GM19463 (cell line): Measurements from ENCODE around the gene RELA.
"Not testable (repeated sequence)": the region's sequence is repeated elsewhere in the genome, so short reads cannot be mapped to it uniquely, and the experiment has no call there.

Experiments
- ATAC-seq: cut with Tn5 transposase; IDR thresholded peaks from one replicate; pipeline ENCODE4 v1.9.1; 2021; ENCODE audit warnings: mild to moderate bottlenecking, moderate library complexity; ENCODE audit not compliant: unreplicated experiment

The RELA gene

DNA sequence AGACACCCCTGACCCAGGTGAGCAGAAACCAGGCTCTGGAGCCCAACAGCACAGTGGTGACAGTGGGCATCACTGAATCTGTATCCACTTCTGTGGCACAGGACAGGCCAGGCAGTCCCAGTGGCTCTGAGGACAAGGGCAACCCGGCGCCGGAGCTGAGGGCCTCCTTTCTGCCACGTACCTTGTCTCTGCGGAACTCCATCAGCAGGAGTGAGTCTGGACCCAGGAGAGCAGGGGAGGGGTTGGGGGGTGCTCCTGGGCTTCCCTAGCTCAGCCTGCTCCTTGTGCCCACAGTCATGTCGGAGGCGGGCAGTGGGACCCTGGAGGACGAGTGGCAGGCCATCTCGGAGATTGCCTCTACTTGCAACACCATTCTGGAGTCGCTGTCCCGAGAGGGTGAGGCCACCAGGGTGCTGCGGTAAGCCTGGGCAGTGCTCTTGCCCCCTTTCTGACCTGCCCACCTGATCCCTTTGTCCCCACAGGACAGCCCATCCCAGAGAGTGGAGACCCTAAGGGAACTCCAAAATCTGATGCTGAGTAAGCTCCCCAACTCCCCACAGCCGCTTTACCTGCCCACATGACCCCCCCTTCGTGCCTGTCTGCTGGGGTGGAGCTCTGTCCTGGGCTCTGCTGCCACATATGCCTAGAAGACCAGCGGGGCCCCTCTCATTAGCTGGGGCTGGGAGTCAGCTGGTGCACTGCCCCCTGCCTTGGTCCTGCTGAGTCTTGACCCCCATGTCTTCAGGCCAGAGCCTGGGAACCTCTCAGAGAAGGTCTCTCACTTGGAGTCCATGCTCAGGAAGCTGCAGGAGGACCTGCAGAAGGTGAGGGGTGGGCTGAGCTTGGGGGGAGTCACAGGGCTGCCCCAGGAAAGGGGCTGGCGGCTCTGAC, 12.8 kb downstream of the RELA start:
- no peak for ATAC-seq

DNA sequence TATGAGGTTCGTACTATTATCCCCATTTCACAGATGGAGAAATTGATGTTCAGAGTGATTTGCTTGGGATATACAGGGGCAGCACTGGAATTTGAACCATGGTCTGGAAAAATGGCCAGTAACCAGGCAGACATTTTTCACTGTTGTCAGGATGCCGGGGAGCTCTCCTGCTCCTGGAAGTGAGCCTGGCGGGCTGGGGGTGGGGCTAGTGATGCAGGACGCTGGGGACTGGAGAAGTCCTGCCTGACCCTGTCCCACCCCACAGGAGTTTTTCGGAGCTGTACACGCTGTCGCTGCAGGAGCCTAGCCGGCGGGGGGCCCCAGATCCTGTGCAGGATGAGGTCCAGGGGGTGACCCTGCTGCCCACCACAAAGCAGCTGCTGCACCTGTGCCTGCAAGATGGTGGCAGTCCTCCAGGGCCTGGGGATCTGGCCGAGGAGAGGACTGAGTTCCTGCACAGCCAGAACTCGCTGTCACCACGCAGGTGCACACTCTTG, 13.7 kb downstream of the RELA start:
- no peak for ATAC-seq

DNA sequence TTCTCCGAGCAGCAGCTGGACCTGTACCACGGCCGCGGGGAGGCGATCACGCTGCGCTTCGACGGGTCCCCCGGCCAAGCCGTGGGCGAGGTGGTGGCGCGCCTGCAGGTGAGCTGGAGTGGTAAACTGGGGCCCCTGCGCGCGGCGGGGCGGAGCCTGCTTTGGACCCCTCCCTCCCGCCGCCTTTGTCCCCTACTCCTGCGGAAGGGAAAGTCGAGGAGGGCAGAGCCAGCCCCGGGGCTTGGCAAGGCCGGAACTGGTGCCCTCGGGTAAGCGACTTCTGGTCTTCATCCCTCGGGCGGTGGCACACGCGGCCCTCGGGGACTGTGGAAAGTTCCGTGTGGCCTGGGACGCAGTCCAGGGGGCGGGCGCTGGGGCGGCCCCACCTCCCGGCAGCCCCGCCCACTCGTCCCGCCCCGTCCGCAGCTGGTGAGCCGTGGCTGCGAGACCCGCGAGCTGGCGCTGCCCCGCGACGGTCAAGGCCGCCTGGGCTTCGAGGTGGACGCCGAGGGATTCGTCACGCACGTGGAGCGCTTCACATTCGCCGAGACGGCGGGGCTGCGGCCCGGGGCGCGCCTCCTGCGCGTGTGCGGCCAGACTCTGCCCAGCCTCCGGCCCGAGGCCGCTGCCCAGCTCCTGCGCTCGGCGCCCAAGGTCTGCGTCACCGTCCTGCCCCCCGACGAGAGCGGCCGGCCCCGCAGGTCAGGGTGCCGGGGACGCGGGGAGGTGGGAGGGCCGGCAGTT, 15.6 kb downstream of the RELA start:
- ATAC-seq, result no peak

DNA sequence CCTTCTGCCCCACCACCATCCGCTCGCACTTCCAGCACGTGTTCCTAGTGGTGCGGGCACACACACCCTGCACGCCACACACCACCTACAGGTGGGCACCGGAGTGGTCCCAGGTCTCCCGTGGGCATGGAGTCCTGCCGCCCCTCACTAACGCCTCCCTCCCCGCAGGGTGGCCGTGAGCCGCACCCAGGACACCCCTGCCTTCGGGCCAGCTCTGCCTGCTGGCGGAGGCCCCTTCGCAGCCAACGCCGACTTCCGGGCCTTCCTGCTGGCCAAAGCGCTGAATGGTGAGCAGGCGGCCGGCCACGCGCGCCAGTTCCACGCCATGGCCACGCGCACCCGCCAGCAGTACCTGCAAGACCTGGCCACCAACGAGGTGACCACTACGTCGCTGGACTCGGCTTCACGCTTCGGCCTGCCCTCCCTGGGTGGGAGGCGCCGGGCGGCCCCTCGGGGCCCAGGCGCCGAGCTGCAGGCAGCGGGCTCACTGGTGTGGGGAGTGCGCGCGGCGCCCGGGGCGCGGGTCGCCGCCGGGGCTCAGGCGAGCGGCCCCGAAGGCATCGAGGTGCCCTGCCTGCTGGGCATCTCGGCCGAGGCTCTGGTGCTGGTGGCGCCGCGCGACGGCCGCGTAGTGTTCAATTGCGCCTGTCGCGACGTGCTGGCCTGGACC, 16.3 kb downstream of the RELA start:
- no peak for ATAC-seq

DNA sequence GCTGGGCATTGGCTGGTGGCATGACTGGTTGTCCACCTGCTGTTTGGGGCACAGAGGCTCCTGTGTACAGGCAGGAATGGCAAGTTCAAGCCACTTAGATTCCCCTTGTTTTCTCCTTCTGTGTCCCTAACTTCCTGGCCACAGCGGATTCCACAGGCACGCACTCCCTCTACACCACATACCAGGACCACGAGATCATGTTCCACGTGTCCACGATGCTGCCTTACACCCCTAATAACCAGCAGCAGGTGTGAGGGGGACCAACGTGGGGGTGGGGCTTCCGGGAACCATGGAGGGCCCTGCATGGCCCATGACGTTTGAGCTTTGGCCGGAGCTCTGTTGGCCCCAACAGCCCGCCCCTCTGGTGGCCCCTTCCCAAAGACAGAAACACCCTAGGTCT, 17.0 kb downstream of the RELA start:
- no peak for ATAC-seq

DNA sequence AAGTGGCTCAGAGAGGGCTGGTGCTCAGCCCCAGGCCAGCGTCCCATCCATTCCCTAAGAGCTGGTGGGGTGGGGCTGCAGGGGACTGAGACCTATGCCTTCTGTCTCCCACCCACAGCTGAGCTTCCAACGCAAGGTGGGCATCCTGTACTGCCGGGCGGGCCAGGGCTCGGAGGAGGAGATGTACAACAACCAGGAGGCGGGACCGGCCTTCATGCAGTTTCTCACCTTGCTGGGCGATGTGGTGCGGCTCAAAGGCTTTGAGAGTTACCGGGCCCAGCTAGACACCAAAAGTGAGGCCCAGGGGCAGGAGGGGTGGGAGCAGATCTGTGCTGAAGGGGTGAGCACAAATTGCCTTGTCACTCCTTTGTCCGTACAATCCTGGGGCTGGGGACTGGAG, 17.9 kb downstream of the RELA start:
- no peak for ATAC-seq

DNA sequence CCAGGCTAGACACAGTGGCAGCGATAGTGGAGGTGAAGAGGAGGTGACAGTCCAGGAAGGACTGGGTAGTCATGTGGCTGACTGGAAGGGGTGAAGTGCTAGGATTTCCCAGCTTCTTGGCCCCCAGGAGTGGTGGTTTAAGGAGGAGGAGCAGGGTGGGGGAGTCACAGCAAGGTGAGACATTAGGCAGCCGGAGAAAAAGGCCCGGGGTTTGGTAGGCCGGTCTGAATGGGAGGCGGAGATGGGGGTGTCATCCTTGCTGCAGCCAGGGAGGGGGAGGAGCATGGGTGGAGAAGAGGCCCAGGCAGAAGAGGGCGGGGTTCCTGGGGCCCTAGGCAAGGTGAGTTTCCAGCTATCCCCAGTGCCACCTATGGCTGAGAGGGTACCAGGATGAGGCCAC, 18.7 kb downstream of the RELA start:
- no peak for ATAC-seq

DNA sequence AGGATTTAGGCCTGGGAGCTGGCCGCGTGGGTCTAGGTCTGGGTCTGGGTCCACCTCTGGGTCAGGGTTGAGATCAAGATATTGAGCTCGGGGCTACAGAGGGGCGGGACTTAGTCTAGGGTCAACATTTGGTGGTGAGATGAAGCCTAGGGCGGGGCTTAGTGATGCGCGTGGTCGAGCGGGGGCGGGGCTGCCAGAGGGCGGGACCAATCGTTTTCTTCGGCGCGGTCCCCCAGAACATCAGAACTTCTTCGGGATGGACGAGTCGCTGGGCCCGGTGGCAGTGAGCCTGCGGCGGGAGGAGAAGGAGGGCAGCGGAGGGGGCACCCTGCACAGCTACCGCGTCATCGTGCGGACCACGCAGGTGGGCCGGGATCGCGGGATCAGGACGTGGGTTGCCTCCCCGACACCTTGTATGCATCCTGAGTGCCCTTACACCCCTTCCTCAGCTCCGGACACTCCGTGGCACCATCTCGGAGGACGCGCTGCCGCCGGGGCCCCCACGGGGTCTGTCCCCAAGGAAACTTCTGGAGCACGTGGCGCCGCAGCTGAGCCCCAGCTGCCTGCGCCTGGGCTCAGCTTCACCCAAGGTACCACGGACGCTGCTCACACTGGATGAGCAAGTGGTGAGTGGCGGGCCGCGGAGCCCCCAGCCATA, 20.6 kb downstream of the RELA start:
- ATAC-seq, result no peak

DNA sequence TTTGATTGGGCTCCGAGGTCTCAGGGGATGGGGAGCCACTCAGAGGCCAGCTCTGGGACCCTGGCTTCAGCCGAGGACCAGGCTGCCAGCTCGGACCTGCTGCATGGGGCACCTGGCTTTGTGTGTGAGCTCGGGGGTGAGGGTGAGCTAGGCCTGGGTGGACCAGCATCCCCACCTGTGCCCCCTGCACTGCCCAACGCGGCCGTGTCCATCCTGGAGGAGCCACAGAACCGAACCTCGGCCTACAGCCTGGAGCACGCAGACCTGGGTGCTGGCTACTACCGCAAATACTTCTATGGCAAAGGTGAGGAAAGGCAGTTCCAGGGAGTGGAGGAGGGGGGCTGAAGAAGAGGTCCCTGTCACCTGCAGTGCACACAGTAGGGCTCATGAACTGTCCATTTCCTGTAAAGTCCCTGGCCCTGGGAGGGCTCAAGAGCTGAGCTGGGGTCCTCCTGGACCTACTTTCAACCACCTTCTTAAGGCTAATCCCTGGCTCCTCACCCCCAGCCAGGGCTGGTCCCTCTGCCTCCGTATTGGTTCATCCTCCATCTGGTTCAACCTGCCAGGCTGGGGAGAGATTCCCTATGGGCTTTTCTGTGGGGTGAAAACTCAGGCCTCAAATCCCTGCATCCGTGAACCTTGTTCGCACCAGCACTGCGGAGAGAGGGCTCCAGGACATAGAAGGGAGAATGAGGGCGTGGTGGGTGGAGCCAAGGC, 21.3 kb downstream of the RELA start:
- ATAC-seq, result no peak

DNA sequence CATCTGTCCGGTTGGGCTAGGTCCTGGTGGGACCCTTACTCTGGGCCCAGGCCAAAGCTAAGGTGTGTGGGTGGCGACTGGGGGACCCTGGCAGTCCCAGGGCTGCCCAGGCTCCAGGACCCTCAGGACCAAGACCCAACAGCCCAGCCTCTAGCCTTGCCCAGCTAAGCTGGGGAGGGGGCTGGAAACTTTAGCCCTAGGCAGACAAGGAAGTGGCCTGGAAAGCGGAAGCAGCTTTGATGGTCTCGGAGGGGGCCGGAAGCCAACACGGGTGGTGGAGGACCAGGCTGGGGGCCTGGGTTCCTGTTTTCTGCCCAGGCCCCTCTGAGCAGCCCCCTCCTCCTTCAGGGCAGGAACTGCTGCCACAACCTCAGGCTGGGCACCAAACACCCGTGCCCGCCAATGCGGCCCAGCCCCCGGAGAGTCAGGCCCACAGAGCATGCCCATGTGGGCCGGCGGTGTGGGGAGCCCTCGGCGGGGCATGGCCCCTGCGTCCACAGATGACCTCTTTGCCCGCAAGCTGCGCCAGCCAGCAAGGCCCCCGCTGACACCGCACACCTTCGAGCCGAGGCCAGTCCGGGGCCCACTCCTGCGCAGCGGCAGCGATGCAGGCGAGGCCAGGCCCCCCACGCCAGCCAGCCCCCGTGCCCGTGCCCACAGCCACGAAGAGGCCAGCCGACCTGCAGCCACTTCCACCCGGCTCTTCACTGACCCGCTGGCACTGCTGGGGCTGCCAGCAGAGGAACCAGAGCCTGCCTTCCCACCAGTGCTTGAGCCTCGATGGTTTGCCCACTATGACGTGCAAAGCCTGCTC, 22.0 kb downstream of the RELA start:
- ATAC-seq, result no peak

DNA sequence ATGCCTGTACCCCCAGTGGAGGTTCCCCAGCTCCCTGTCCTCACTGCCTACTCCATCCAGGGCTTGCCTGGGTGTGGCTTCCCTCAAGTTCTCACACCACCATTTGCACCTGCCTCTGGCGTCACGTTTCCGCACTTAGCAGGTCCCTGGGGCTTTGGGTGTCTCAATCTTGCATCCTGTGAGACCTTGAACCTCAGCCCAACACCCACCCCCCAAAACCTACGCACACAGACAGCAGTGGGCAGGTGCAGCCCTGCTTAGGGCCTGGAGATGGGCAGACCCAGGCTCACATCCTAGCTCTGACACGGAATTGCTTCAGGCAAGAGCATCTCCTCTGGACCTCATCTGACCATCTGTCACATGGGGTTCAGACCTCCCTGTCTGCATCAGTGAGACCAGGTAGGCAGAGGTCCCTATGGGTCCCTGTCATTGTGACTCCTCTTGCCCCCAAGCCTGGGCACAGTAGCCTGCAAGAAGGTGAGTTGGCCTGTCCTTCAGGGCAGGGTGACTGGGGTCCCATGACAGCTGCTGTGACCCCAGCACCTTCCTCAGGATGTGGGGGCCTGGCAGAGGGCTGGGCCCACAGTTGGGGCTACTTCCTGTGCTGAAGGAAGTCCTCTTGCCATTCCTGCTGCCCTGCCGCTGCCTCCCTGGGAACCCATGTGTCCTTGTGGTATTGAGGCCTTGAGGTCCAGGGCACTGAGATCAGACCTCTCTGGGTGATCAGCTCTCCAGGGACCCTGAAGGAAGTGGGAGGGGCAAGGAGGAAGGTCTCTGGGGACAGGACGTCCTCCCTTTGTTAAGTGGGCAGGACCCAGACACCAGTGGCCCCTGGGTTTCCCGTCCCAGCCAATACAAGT, 22.9 kb downstream of the RELA start:
- ATAC-seq, result peak; percentile 36

DNA sequence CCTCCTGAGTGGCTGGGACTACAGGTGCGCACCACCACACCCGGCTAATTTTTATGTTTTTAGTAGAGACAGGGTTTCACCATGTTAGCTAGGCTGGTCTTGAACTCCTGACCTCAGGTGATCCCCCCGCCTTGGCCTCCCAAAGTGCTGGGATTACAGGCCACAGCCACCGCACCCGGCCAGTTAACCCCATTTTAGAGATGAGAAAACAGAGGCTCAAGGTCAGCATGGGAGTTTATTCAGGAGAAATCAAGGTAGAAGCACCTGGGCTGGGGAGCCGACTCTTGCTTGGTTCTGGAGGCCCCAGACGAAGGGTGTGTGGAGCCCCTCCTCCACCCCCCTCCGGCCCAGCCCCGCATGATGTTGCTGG, 23.5 kb downstream of the RELA start:
- not testable (repeated sequence) for ATAC-seq

DNA sequence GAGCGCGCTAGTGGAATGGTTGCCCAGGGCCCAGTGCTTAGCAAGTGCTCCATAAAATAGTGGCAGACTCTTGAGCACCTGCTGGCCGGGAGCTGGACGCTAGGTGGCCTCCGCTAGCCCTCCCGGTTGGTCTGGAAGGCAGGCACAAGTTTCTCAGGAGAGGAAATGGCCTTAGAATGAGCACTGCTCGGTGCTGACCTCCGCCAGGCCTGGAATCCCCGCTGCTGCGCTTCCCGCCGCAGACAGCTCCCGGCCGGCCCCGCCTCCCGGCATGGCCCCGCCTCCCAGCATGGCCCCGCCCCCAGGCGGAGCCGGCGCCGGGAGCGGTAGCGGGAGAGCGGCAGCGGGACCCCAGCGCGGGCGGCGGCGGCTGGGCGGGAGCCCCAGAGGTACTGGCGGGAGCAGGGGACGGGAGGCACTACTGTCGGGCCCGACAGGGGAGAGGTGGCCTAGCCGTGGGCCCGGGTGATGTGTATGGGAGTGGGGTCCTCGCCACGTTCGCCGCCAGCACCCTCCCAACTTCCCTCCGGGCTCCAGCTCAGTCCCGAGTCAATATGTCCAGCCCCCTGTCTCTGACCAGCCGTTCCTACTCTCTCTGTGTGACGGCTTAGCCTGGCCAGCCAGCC, 24.8 kb downstream of the RELA start, which contains the start of gene SIPA1:
SIPA1 (plus strand) TSS at position 308 of the 626 bp plus-strand sequence. CDS start 2,821 bp downstream, outside the sequence.
- ATAC-seq, result no peak

DNA sequence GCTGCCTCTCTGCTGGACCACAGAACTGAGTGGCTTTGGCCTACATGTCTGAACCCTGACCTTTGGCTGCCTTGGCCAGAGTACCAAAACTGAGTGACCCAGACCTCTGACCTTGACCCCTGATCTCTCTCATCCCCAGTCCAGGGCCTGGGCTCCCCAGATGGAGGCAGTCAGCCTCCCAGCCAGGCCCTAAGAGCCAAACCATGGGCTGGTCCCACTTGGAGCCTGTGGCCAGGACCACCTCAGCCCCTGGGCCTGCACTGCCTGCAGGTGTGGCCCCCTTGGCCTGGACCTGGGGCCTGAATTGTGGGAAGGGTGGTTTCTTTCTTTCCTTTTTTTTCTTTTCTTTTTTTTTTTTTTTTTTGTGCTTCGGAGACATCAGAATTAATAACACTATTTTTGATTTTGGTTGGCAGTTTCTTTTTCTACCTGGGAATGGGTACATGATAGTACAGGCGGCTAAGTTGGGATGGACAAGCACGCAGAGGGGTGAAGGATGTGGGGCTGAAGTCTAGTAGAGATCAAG, 25.6 kb downstream of the RELA start:
- ATAC-seq, result no peak

DNA sequence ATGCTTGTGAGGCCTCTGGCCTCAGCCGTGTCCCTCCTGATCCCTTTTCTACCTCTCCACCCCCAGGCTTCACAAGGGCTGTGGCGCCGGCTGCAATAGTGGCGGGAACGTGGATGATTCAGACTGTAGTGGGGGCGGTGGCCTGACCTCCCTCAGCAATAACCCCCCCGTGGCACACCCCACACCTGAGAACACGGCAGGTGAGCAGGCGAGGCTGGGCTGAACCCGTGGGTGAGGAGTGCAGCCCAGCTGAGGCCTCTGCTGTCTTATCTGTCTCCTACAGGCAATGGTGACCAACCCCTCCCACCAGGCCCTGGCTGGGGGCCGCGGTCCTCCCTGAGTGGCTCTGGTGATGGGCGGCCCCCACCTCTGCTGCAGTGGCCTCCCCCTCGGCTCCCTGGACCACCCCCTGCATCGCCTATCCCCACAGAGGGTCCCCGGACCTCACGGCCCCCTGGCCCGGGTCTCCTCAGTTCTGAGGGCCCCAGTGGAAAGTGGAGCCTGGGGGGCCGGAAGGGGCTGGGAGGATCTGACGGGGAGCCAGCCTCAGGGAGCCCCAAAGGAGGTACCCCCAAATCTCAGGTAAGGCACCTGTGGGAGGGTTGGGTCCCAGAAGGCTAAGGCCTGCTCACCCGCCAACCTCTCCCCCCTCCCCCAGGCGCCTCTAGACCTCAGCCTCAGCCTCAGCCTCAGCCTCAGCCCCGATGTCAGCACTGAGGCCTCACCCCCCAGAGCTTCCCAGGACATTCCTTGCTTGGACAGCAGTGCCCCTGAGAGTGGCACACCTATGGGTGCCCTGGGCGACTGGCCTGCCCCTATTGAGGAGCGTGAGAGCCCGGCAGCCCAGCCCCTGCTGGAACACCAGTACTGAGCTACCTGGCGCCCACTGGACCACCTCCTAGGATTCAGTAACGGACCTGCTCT, 26.3 kb downstream of the RELA start:
- ATAC-seq, result no peak

DNA sequence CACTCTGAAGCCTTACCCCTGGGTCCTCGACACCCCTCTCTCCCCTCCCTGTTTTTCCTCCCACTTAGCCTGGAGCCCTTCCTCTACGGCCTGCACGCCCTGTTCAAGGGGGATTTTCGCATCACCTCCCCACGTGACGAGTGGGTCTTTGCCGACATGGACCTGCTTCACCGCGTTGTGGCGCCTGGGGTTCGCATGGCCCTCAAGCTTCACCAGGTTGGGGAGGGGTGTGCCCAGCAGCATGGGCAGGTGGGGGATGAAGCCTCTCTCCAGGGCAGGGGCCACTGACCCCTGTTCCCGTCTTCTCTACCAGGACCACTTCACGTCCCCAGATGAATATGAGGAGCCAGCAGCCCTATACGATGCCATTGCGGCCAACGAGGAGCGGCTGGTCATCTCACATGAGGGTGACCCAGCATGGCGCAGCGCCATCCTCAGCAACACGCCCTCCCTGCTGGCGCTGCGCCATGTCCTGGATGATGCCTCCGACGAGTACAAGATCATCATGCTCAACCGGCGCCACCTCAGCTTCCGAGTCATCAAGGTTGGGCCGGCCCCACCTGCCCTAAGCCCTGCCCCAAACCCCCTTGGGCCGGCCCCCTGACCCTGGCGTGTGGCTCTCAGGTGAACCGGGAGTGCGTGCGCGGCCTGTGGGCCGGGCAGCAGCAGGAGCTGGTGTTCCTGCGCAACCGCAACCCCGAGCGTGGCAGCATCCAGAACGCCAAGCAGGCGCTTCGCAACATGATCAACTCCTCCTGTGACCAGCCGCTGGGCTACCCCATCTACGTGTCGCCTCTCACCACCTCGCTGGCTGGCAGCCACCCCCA, 27.6 kb downstream of the RELA start:
- no peak for ATAC-seq
